Measurements from ENCODE around the gene METTL27.

DNA sequence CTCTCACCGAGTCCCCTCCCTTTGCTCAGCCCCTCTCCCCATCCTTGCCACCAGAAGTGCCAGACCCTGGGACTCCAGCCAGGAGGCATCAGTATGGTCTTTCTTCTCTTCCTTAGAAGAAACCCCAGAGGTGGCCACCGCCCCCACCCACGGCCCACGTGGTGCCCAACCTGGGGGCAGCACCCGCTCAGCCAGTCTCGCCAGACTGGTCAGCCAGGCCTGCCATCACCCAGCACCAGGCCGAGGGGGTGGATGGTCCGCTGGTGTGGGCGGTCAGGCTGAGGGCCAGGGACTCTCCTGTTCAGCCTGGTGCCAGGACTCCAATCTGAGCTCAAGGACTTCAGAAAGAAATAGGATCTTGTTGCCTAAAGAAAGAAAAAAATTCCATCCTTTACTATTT, 17.3 kb downstream of the METTL27 start:
- TF ChIP-seq, protein P1, sequence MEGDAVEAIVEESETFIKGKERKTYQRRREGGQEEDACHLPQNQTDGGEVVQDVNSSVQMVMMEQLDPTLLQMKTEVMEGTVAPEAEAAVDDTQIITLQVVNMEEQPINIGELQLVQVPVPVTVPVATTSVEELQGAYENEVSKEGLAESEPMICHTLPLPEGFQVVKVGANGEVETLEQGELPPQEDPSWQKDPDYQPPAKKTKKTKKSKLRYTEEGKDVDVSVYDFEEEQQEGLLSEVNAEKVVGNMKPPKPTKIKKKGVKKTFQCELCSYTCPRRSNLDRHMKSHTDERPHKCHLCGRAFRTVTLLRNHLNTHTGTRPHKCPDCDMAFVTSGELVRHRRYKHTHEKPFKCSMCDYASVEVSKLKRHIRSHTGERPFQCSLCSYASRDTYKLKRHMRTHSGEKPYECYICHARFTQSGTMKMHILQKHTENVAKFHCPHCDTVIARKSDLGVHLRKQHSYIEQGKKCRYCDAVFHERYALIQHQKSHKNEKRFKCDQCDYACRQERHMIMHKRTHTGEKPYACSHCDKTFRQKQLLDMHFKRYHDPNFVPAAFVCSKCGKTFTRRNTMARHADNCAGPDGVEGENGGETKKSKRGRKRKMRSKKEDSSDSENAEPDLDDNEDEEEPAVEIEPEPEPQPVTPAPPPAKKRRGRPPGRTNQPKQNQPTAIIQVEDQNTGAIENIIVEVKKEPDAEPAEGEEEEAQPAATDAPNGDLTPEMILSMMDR (IDR thresholded peaks at IDR 0.05): no peak
- no peak for TF ChIP-seq POLR2A (IDR thresholded peaks at IDR 0.05)
